Loucy (cell line): ENCODE measurements around the gene LRRC43.

Experiments
- EZH2phosphoT487 ChIP-seq: fragments of 200-600 bp; IDR thresholded peaks from 2 replicates; pipeline ENCODE4 v1.6.1; 2018; ENCODE audit warnings: antibody characterized with exemption, mild to moderate bottlenecking, moderate library complexity, borderline replicate concordance
- TF ChIP-seq, protein P1 (sequence below): fragments of 200-600 bp; sonication (generic); conservative IDR thresholded peaks from 2 replicates; pipeline ENCODE4 v1.5.1; 2014; ENCODE audit warnings: mild to moderate bottlenecking, antibody characterized with exemption, low read length

DNA sequence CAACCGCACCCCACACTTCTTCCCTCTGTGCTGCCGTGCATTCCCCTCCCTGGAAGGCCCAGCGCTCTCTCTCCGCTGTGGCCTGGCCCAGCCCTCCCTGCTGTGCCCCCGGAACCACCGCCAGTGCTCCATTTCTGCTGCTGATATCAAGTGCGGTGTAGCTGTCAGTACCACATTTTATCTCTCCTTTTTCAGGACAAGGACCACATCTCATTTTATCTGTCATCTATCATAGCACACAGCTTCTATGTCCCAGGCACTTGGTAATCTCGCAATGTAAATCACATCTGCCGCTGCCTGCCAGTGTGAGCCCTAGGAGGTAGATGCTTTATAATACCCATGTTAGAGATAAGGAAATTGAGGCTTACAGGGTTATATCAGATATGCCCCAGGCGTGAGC is 27.2 kb upstream of the LRRC43 start:
- TF ChIP-seq, protein P1, sequence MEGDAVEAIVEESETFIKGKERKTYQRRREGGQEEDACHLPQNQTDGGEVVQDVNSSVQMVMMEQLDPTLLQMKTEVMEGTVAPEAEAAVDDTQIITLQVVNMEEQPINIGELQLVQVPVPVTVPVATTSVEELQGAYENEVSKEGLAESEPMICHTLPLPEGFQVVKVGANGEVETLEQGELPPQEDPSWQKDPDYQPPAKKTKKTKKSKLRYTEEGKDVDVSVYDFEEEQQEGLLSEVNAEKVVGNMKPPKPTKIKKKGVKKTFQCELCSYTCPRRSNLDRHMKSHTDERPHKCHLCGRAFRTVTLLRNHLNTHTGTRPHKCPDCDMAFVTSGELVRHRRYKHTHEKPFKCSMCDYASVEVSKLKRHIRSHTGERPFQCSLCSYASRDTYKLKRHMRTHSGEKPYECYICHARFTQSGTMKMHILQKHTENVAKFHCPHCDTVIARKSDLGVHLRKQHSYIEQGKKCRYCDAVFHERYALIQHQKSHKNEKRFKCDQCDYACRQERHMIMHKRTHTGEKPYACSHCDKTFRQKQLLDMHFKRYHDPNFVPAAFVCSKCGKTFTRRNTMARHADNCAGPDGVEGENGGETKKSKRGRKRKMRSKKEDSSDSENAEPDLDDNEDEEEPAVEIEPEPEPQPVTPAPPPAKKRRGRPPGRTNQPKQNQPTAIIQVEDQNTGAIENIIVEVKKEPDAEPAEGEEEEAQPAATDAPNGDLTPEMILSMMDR, result no peak
- no peak for TF ChIP-seq EZH2phosphoT487
